OCI-LY1 (cell line): ENCODE results near the gene PROCA1.
A peak's percentile ranks its signal among the peaks of the same experiment; 100 is the strongest.

Source experiments
- EZH2 ChIP-seq: fragments of 200-600 bp; sonication (generic), shearing (Covaris generic); IDR thresholded peaks from 2 replicates; pipeline ENCODE4 v1.8.0; 2017; ENCODE audit warnings: borderline replicate concordance, mixed run types, mild to moderate bottlenecking, antibody characterized with exemption, low read length, moderate library complexity, mixed read lengths
- TF ChIP-seq, protein P1 (sequence below): fragments of 200-600 bp; sonication (generic), shearing (Covaris generic); IDR thresholded peaks from 2 replicates; pipeline ENCODE4 v1.5.1; 2017; ENCODE audit warnings: mild to moderate bottlenecking, antibody characterized with exemption, low read length, moderate library complexity, mixed read lengths

DNA sequence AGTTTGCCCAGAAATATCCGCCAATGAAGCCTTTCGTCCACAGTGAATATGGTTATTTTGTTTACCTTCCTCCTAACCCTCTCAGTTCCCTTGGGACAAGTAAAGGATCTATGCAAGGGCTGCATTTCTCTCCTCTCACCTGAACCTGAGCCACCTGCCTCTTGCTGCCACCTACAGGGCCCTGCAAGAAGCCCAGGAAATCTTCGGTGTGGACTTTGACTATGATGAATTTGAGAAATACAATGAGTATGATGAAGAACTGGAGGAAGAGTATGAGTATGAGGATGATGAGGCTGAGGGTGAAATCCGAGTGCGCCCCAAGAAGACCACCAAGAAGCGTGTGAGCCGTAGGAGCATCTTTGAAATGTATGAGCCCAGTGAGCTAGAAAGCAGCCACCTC lies 35.7 kb downstream of the PROCA1 start:
- TF ChIP-seq, protein P1, sequence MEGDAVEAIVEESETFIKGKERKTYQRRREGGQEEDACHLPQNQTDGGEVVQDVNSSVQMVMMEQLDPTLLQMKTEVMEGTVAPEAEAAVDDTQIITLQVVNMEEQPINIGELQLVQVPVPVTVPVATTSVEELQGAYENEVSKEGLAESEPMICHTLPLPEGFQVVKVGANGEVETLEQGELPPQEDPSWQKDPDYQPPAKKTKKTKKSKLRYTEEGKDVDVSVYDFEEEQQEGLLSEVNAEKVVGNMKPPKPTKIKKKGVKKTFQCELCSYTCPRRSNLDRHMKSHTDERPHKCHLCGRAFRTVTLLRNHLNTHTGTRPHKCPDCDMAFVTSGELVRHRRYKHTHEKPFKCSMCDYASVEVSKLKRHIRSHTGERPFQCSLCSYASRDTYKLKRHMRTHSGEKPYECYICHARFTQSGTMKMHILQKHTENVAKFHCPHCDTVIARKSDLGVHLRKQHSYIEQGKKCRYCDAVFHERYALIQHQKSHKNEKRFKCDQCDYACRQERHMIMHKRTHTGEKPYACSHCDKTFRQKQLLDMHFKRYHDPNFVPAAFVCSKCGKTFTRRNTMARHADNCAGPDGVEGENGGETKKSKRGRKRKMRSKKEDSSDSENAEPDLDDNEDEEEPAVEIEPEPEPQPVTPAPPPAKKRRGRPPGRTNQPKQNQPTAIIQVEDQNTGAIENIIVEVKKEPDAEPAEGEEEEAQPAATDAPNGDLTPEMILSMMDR: peak; percentile 60
- no peak for TF ChIP-seq EZH2
